NCI-H526 (cell line): Measurements from ENCODE around the gene RNF6.

Source experiments
- DNase-seq, 2 experiments: peaks; one replicate each; lab custom pipeline; 2025; lab: John Stamatoyannopoulos, UW

RNF6 gene

DNA sequence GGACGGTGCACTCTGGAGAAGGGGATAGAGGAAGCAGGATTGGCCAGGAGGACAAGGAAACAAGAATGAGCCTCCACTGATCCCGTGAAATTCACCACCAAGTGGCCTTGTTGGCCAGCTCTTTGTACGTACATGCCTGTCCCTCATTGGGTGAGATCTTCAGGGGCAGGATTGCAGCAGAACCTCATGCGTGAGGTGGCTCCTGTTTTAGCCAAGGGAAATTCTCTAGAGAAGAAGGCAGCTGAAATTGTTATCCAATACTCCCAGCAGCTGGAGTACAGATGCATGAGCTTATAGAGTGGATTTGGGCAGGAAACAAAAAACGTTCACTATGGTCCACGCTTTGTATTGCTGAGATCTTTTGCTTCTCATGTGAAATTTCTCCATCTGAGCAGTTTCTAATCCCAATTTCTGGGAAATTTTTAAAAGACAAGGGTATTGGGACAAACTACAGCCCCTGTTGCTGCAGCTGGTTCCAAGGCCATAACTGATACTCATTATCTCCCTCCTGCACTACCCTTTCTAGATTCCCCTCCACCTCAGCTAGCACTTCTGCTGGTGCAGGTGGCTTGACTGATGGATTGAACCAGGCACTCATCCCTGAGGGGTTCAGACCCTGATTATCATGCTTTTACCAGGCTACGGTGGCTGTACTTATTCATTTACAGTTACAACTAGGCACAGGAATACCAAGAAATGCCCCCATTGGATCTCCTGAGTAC is 3.9 kb upstream of the RNF6 start:
- DNase-seq: no peak

GRCh38 chr13:26222520-26223046 is 469 bp upstream of the RNF6 start:
- DNase-seq: no peak

- DNase-seq: no peak
Observed at GRCh38 chr13:26221399-26221720, 754 bp downstream of the RNF6 start.

- DNase-seq: no peak
Observed at GRCh38 chr13:26220575-26220974, 1.5 kb downstream of the RNF6 start.

DNA sequence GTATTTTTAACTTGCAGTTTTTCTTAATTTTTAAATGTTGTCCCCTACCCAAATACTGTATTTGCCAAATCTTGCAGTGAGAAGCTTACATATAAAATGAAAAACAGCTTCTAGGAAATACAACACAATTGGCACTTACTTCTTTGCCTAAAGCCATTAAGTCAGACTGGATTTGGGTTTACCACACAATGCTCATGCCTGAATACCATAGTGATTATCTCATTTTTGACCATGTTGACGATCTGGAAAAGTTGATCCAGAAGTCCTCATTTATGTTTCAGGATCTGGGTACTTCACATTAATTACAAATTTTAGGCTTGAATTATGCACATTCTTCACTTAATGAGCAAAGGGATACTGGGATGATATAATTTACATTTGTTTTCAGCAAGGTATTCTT is 2.4 kb downstream of the RNF6 start:
- no peak for DNase-seq

DNA sequence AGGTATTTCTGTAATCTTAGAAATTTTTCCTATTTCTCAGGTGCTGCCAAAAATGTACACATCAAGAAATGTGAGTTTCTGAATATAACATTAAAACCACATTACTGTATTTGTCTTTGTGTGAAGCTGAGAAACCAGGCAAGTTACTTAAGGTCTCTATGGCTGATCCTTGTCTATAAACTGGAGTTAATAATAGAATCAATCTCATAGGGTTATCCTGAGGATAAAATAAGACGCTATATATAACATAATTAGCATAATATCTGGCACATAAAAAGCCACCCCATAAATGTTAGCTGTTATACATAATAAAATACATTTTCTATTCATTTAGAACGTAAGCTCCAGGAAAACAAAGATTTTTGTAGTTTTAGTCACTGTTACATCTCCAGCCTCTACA is 6.1 kb downstream of the RNF6 start:
- no peak for DNase-seq

DNA sequence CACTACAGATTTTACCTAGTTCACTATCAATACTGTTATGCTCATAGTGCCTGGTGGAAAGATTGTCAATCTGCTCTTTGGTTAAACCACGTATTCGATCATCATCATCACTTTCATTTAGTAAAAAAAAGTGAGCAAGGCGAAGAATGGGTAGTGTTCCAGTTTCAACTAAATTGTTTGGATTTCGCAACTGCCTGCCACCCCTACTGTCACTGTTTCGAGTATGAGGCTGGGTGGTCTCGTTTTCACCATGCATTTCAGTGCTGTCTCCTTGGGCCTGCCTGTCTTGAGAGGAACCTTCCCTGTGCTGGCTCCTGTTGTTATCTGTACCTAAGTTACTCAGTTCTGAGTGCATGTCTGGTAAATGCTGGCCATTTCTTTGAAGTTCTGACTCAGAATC is 8.1 kb downstream of the RNF6 start:
- DNase-seq: no peak

- no peak for DNase-seq
Observed at GRCh38 chr13:26213345-26213744, 8.8 kb downstream of the RNF6 start.

DNA sequence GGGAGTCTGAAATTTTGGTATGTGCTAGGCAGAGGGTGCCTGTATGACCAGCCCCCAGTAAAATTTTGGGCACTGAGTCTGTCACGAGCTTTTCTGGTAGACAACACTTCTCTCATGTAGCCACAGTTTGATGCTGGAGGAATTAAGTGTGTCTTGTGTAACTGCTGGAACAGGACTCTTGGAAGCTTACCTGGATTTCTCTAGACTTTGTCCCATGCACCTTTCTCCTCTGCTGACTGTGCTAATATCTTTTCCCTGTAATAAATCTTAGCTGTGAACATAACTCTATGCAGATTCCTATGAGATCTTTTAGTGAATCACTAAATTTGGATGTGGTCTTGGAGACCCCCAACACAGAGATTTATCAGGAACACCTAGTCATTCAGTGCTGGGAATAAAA is 13.8 kb downstream of the RNF6 start:
- DNase-seq: no peak

GRCh38 chr13:26202365-26202972 is 19.6 kb downstream of the RNF6 start:
- DNase-seq: no peak

DNA sequence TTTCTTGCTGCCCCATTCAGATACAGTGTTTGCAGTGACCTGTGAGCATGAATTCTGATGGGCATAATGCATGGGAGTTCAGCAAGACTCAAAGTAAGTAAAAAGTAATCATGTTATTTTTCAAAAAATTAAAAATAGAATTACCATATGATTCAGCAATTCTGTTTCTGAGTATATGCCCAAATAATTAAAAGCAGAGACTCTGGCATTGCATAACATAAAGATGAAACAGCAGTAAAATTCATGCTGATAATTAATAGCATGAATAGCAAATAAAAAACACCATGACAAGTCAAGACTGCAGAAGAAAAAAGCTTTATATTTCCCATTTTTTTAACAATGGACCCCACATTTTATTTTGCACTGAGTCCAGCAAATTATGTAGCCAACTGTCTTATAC is 21.3 kb downstream of the RNF6 start:
- no peak for DNase-seq

DNA sequence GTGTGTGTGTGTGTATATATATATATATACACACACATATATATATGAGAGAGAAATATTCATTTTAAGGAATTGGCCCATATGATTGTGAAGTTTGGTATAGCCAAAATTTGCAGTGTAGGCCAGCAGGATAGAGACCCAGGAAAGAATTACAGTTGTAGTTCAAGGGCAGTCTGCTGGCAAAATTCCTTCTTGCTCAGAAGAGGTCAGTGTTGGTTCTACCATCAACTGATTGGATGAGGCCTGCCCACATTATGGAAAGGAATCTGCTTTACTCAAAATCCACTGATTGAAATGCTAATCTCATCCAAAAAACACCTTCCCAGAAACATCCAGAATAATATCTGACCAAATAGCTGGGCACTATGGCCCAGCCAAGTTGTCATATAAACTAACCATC is 24.0 kb downstream of the RNF6 start:
- DNase-seq: peak in 1 of 2 experiments; percentile 9

DNA sequence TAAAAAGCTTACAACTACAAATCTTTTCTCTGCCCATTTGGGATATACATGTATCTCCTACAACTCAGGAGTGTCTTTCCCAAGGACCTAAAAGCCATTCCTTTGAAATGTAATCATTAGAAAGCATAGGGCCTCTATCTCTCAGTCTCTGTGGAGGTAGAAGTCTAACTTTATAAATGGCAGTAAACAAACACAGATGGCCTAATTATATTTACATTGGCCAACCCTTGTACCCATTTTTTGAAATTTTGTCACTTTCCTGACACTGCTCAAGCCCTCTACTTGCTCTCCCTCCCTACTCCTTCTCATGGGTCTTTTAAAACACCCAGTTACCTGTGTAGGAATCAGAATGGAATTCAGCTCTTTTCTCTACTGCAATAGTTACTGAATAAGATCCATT is 24.8 kb downstream of the RNF6 start:
- DNase-seq: no peak

- peak in 1 of 2 experiments; percentile 32 for DNase-seq
Observed at GRCh38 chr13:26186995-26187394, 35.1 kb downstream of the RNF6 start.

GRCh38 chr13:26186118-26186870 is 35.8 kb downstream of the RNF6 start:
- DNase-seq: peak; percentile 87 to 98

DNA sequence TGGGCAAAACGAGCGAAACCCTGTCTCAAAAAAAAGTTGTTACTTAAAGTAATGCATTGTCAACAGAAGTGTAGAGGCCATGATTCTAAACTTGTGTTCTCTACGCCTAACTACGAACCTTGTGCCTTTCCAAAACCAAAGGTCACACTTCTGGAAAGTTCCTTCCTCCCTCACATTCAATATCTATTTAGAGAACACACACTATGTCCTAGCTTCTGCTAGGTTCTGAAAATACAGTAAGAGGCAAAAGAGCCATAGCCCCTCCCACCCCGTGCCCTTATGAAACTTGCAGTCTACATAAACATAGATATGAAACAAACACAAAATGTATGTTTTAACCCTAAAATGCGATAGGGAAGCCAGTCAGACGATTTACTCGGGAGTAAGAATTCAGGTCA is 36.4 kb downstream of the RNF6 start:
- DNase-seq: no peak

DNA sequence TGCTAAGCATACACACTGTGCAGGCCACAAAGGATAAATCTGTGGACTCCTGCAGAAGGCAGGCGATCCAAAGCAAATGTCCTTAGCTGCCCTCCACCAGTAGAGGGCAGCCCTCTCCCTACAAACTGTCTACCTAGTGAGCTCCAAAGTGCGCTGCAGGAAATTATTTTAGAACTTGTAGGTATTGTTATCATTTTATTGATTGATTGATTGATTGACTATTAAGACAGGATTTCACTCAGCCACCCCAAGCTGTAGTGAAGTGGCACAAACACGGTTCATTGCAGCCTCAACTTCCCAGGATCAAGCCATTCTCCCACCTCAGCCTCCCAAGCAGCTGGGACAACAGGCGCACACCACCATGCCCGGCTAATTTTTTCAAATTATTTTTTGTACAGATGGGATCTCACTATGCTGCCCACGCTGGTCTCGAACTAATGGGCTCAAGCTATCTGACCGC is 37.3 kb downstream of the RNF6 start:
- peak; percentile 68 to 89 for DNase-seq

DNA sequence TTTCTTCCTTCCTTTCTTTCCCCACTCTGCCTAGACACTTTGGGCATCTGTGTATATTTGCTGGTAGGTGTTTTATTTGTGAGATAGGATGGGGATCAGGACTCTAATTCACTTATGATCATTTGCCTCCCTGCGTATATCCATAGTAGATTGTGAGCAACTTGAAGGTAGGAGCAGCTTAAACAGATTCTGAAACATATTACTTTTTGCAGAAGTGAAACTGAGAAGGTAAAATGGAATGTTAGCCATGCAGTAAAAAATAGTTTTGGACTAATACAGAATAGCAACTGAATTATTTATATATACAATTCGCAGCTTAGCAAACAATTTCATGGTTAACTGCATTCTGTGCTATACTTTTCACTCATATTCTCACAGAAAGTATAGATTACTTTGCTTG is 38.7 kb downstream of the RNF6 start:
- DNase-seq: no peak

DNA sequence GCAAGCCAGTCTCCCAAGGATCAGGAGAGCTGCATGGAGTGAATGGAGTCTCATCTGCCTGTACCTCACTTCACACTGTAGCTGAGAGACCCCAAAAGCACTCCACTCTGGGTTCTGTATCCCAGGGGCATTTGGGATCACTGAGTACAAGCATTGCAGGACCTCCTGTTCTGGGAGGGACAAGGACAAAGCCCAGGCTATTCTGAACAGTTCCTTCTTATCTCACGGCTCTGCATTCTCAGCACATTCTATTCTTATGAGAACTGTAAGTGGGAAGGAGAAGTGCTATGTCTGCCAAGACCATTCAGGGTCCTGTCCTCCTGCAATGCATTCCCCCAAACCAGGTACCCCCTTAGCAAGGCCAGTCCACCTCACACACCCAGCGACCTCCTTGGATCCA is 42.8 kb downstream of the RNF6 start:
- DNase-seq: no peak

GRCh38 chr13:26168835-26169234 is 53.3 kb downstream of the RNF6 start:
- DNase-seq: no peak

DNA sequence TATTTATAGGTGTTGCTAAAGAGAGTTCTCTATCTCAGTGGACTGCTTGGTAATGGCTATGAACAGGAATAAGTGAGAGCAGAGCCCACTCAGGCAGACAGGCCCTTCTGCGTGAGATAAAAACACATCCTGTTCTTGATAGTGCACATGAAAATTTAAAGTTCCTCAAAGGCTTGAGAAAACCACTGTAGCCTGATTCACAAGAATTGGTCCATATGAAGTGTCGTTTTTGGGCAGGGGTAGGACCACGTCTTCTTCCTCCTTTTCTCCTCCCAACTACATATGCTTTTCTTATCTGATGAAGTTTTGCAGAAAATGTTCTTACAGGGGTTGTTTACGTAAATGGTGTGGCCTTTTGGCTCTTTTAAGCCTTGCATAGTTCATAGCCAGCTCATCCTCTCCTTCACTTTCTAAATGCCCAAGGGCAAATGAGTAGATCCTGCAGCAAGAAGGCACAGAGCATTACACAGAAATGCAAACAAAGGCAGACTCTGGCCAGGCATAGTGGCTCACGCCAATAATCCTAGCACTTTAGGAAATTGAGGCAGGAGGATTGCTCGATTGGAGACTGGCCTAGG is 53.8 kb downstream of the RNF6 start:
- DNase-seq: no peak

GRCh38 chr13:26163812-26164211 is 58.3 kb downstream of the RNF6 start:
- DNase-seq: no peak
